WI38 (cell line): ENCODE results near the gene PALM.

Experiments
- H3K4me3 ChIP-seq: 2 replicates; pipeline ENCODE4 v1.5.1; 2011; ENCODE audit warnings: low read depth, mild to moderate bottlenecking, control low read depth, low read length
- CTCF ChIP-seq: IDR thresholded peaks from 2 replicates; pipeline ENCODE4 v1.5.1; 2012; ENCODE audit warnings: low read depth, mild to moderate bottlenecking, control low read depth, low read length

Gene PALM

GRCh38 chr19:756236-756635 is 47.5 kb downstream of the PALM start:
- TF ChIP-seq CTCF, result no peak

GRCh38 chr19:756821-757688 is 48.3 kb downstream of the PALM start:
- H3K4me3 ChIP-seq, result no peak overlapping the region
- TF ChIP-seq CTCF, result no peak

More at GRCh38 chr19:756236-756635, 47.5 kb downstream of the PALM start:
- H3K4me3 ChIP-seq, result no peak overlapping the region

- TF ChIP-seq CTCF, result no peak
- no peak overlapping the region for H3K4me3 ChIP-seq
These were observed 49.3 kb downstream of the PALM start for GRCh38 chr19:757811-758668.

GRCh38 chr19:763181-763580 is 54.4 kb downstream of the PALM start:
- no peak for TF ChIP-seq CTCF
- no peak overlapping the region for H3K4me3 ChIP-seq

GRCh38 chr19:763869-764268 is 55.1 kb downstream of the PALM start:
- no peak overlapping the region for H3K4me3 ChIP-seq
- no peak for TF ChIP-seq CTCF

GRCh38 chr19:764301-764700 is 55.6 kb downstream of the PALM start:
- H3K4me3 ChIP-seq, result no peak overlapping the region
- no peak for TF ChIP-seq CTCF
